Cardiac muscle cell (in vitro differentiated cells and primary cell): ENCODE data around the gene WNT11. TPM values are rescaled to one million over a fixed set of nuclear protein-coding genes. Genes with fewer than 3 reads are reported as not detected.

ENCODE experiments used
- DNase-seq, 2 donors: peaks; one replicate each; pipeline versions ENCODE4 v3.0.0 to v3.0.0-alpha.2; 2010 to 2017; ENCODE audit warnings: low read depth in 1 of 2, low spot score in 1 of 2
- H3K27ac ChIP-seq: fragments of 200-600 bp; sonication (generic); 2 replicates; pipeline ENCODE4 v1.5.1; 2016
- H3K27me3 ChIP-seq: fragments of 200-600 bp; sonication (generic); 2 replicates; pipeline ENCODE4 v1.6.0; 2016; ENCODE audit warnings: control low read depth
- H3K36me3 ChIP-seq: fragments of 200-600 bp; sonication (generic); 2 replicates; pipeline ENCODE4 v1.5.1; 2016; ENCODE audit warnings: control low read depth
- H3K4me1 ChIP-seq: fragments of 200-600 bp; sonication (generic); 2 replicates; pipeline ENCODE4 v1.8.1; 2017; ENCODE audit warnings: low read depth, mild to moderate bottlenecking, mixed run types
- H3K4me3 ChIP-seq: fragments of 200-600 bp; sonication (generic); 2 replicates; pipeline ENCODE4 v1.5.1; 2016; ENCODE audit warnings: mild to moderate bottlenecking
- H3K9me3 ChIP-seq: fragments of 200-600 bp; sonication (generic); 2 replicates; pipeline ENCODE4 v1.5.1; 2017; ENCODE audit warnings: low read depth, mild to moderate bottlenecking, control low read depth
- polyA plus RNA-seq: library from polyadenylated mRNA; unstranded; fragments of >200 nt; fragmentation: Nextera tagmentation; extraction: Ambion mirVana; gene quantifications from 2 replicates; pipeline ENCODE4 v1.2.1, GENCODE V29; 2016
- total RNA-seq: library from RNA; depleted of rRNA; stranded (reverse); fragments of >200 nt; gene quantifications from 2 replicates; pipeline ENCODE4 v1.2.3, GENCODE V29; 2016
- TF ChIP-seq, protein P1 (sequence below): IDR thresholded peaks from 2 replicates; pipeline ENCODE4 v1.5.1; 2012; ENCODE audit warnings: low read depth, mild to moderate bottlenecking, low read length

WNT11 gene
- total and polyA plus RNA-seq, 2 experiments from 2014 or later: 87.9 to 107 TPM

DNA sequence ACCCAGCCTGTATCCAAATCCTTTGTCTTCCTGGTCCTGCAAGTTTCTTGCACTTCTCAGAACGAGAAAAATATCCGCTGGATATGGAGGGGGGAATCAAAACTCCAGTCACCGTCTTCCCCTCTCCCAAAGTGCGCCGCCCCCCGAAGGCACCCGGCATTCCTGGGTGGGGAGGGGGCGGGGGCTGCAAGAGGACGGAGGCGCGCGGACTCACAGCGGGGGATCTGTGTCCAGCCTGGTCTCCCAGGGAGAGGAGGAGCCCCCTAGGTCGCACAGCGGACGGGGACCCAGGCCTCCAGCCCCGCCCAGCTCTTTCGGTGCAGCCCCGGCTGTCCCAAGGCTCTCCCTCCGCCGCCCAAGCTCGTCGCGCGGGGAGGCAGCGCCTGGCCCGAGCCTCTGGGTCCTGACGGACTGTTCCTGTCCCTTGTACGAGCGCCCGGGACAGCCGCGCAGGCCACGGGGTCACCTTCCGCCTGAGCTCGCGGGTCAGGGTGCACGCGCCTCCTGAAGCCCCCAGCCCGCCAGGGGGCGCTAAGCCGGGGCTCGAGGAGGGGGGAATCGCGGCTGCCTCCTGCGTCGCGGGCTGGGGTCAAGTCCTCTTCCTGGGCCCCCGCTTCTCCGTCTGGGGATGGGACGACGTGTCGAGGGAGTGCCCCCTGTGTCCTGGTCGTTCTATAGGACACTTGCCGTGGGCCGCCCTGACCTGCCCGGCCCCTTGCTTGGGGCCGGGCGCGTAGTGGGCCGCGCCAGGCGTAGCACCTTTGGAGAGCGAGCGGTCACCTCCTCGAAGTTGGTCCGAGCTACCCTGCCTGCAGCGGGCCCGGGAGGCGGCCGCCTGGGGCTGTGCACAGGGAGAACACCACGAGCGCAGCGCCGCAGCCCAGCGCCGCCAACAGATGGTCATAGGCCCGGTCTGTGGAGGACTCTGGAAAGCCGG lies 2.4 kb upstream of the WNT11 start:
- Histone ChIP-seq H3K27ac (no peak overlapping the region), H3K27me3 (peaks cover 38% of the 10 kb centered on the region), H3K9me3 (no peaks in the 10 kb centered on the region), H3K4me1 (peaks cover 9% of the 10 kb centered on the region), H3K36me3 (no peaks in the 10 kb centered on the region), H3K4me3 (peak overlapping the region; percentile 61)
- peak; percentile 58 to 88 for DNase-seq
- TF ChIP-seq, protein P1, sequence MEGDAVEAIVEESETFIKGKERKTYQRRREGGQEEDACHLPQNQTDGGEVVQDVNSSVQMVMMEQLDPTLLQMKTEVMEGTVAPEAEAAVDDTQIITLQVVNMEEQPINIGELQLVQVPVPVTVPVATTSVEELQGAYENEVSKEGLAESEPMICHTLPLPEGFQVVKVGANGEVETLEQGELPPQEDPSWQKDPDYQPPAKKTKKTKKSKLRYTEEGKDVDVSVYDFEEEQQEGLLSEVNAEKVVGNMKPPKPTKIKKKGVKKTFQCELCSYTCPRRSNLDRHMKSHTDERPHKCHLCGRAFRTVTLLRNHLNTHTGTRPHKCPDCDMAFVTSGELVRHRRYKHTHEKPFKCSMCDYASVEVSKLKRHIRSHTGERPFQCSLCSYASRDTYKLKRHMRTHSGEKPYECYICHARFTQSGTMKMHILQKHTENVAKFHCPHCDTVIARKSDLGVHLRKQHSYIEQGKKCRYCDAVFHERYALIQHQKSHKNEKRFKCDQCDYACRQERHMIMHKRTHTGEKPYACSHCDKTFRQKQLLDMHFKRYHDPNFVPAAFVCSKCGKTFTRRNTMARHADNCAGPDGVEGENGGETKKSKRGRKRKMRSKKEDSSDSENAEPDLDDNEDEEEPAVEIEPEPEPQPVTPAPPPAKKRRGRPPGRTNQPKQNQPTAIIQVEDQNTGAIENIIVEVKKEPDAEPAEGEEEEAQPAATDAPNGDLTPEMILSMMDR: peak; percentile 79

DNA sequence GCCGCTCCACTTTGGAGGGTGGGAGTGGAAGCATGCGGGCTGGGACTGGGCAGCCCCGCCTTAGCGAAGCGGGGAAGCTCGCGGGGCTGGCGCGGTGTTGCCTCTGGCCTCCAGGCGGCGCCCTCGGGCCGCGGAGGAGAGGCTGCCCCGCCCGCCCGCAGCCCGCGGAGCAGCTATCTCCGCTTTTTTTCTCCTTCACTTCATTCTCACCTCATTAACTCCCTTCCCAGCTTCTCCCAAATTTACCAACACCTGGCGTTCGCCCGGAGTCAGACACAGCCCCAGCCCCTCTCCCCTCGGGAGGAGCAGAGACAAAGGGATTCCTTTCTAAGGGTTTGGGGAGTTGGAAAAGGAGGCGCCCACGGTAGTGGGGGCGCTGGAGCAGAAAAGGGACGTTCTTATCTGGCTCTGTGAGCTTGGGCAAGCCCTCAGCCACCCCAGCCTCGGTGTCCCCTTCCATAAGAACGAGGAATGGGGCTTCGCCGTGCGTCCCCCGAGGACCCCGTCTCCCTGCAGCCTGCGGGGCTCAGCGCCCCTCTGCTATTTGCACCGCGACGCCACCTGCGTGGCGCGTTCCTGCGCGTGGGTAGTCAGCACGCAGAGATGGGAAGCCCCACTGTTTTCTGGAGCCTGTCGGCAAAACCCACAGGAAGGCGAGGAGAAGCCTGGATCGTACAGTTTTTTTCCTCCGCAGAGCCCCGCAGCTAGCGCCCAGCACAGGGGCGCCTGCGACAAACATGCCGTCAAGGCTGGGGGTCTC lies 1.5 kb upstream of the WNT11 start:
- Histone ChIP-seq H3K4me1 (peaks cover 9% of the 10 kb centered on the region), H3K36me3 (no peaks in the 10 kb centered on the region), H3K9me3 (no peaks in the 10 kb centered on the region), H3K27me3 (peaks cover 30% of the 10 kb centered on the region), H3K4me3 (peak overlapping the region; percentile 61), H3K27ac (no peak overlapping the region)
- peak; percentile 89 to 90 for DNase-seq
- TF ChIP-seq, protein P1: peak; percentile 93

GRCh38 chr11:76206077-76206326 lies 300 bp downstream of the WNT11 start:
- Histone ChIP-seq H3K4me3 (peak overlapping the region; percentile 40), H3K9me3 (no peaks in the 10 kb centered on the region), H3K4me1 (peaks cover 9% of the 10 kb centered on the region), H3K36me3 (no peaks in the 10 kb centered on the region), H3K27ac (no peak overlapping the region), H3K27me3 (peaks cover 12% of the 10 kb centered on the region)
- TF ChIP-seq, protein P1: no peak
- DNase-seq: no peak

- Histone ChIP-seq H3K4me1 (peaks cover 11% of the 10 kb centered on the region), H3K4me3 (peak overlapping the region; percentile 40), H3K27me3 (peaks cover 7% of the 10 kb centered on the region), H3K9me3 (no peaks in the 10 kb centered on the region), H3K36me3 (no peaks in the 10 kb centered on the region), H3K27ac (peak overlapping the region; percentile 9)
- peak in 1 of 2 donors; percentile 69 for DNase-seq
- TF ChIP-seq, protein P1: no peak
These were observed 838 bp downstream of the WNT11 start for GRCh38 chr11:76205252-76206076.

GRCh38 chr11:76203937-76204336 lies 2.4 kb downstream of the WNT11 start:
- H3K4me3 ChIP-seq: no peak overlapping the region
- H3K36me3 ChIP-seq: no peaks in the 10 kb centered on the region
- TF ChIP-seq, protein P1: no peak
- peaks cover 14% of the 10 kb centered on the region for H3K4me1 ChIP-seq
- no peak overlapping the region for H3K27ac ChIP-seq
- no peak for DNase-seq
- H3K9me3 ChIP-seq: no peaks in the 10 kb centered on the region
- no peaks in the 10 kb centered on the region for H3K27me3 ChIP-seq
